IPS DF 19.7 (cell line): ENCODE data around the gene PDE4D.
"Not testable (repeated sequence)": the region's sequence is repeated elsewhere in the genome, so short reads cannot be mapped to it uniquely, and the experiment has no call there.

Experiments
- DNase-seq: peaks from one replicate; pipeline ENCODE4 v3.0.0-alpha.2; 2013; ENCODE audit warnings: low read depth, low spot score

PDE4D gene

GRCh38 chr5:58974601-58975000, 918.9 kb downstream of the PDE4D start:
- DNase-seq, result no peak

- no peak for DNase-seq
Observed at GRCh38 chr5:58974083-58974482, 919.4 kb downstream of the PDE4D start.

- no peak for DNase-seq
Observed at GRCh38 chr5:58972301-58972700, 921.2 kb downstream of the PDE4D start.

DNA sequence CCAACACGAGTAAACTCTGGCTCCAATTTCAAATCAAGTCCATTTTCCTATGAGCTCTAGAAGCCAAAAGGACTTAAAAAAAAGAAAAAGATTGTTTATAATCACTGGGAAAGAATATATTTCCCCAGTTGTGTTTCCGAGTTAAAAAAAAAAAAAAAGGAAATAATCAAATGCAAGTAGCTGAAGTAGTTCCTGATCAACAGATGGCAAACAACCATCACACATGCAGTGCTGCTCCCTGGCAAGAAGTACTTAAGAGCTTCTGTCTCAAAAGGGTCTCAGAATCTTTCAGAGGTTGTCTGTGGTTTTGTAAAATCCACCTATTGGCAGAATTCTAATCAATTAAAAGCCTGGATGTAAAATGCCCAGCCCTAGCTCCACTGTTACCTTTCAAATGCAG, 922.8 kb downstream of the PDE4D start:
- DNase-seq, result no peak

GRCh38 chr5:58969795-58970194, 923.7 kb downstream of the PDE4D start:
- DNase-seq, result no peak

GRCh38 chr5:58969253-58969652, 924.3 kb downstream of the PDE4D start:
- no peak for DNase-seq

DNA sequence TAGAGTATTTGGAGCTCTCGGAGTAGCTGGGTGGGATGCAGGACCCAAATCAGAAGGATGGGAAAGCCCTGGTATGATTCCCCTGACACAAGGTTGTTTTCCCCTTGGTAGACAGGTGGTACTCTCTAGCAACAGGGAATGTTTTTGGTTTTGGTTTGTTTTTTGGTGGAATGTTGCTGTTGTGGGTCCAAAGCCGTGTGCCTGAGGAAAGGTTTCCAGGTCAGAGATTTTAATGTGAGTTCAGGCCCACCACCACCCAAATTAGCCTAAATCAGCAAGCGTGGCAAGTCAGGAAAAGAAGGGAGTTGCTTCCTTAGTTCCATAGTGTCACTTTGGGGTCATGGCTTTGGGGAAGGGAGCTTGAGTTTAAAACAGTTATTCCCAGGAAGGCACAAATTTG, 925.2 kb downstream of the PDE4D start:
- no peak for DNase-seq

- DNase-seq, result no peak
Observed at GRCh38 chr5:58967597-58968281, 925.8 kb downstream of the PDE4D start.

GRCh38 chr5:58965677-58966414, 927.7 kb downstream of the PDE4D start:
- no peak for DNase-seq

- no peak for DNase-seq
Observed at GRCh38 chr5:58963821-58964220, 929.7 kb downstream of the PDE4D start.

GRCh38 chr5:58963361-58963760, 930.2 kb downstream of the PDE4D start:
- no peak for DNase-seq

DNA sequence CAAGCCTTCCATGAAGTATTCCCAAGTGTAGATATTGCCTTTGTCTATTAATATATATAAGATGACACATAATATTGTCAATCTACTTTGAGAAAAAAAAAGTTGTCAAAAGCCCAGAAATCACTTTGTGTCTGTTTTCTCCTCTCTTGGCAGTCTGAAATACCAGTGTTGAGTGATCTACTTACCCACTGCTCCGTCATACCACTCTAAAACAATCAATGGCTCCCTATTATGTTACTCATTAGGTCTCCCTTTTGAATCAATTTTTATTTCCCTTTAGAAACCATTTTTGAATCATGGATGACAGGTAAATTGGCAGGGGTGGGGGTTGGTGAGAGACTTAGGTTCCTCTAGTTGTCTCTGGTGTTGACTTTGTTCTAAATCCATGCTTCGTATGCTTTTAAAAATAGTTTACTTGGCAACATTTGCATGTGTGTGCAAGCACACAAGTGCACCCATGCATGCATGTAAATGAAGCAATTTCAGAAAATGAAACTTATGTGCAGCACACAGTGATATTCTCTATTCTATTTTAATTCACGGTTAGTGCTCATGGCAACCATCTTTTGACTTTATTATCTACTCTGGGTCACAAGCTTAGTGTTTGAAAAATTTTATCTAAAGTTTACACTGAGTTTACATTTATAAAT, 931.8 kb downstream of the PDE4D start:
- DNase-seq, result no peak

GRCh38 chr5:58958701-58959100, 934.8 kb downstream of the PDE4D start:
- DNase-seq, result no peak

DNA sequence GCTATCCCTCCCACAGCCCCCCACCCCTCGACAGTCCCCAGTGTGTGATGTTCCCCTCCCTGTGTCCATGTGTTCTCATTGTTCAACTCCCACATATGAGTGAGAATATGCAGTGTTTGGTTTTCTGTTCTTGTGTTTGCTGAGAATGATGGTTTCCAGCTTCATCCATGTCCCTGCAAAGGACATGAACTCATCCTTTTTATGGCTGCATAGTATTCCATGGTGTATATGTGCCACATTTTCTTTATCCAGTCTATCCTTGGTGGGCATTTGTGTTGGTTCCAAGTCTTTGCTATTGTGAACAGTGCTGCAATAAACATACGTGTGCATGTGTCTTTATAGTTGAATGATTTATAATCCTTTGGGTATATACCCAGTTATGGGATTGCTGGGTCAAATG, 940.3 kb downstream of the PDE4D start:
- DNase-seq, result not testable (repeated sequence)

GRCh38 chr5:58950224-58950623, 943.3 kb downstream of the PDE4D start:
- DNase-seq, result no peak

DNA sequence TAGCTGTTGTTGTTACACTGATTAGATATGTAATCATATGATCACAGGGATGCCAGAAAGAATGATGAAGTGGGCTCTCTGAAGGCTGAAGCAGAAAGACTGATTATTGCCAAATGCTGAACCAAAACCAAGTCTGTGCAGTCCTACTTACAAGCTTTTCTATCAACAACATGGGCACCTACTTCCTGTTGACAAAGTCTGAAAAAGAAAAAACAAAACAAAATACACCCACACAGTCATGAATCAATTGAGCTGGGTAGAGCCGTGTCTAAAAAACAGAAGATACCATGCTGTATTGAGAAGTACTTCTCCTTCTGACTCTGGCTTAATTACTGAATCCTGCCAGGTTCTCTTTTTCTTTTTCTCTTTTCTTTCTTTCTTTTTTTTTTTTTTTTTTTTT, 947.3 kb downstream of the PDE4D start:
- no peak for DNase-seq

- no peak for DNase-seq
Observed at GRCh38 chr5:58944221-58944620, 949.3 kb downstream of the PDE4D start.

DNA sequence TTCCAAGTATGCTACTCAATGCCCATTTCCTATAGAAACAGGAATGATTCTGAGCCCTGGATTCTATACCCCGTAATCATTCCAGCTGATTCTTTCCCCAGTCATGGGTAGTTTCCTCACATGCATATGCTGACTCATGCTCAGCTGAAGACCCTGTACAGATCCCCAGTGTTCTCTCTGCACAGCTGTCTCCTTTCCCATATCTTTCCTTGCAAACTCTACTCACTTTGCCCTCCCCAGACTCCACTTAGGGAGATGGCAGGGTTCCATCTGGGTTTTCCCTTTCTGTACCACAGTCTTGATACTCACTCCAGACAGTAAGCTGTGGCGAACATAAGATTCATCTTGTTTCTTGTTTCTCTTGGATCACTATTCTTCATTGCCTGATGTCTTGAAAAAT, 953.1 kb downstream of the PDE4D start:
- DNase-seq, result no peak

GRCh38 chr5:58939664-58940063, 953.9 kb downstream of the PDE4D start:
- DNase-seq, result no peak

GRCh38 chr5:58938563-58939424, 954.7 kb downstream of the PDE4D start:
- DNase-seq, result no peak

GRCh38 chr5:58937031-58937681, 956.4 kb downstream of the PDE4D start:
- no peak for DNase-seq
